Peyer's patch (tissue), 4 donors: Measurements from ENCODE around the gene CLCN4. TPM values are rescaled to one million over a fixed set of nuclear protein-coding genes. Genes with fewer than 3 reads are reported as not detected.
A peak's percentile ranks its signal among the peaks of the same experiment; 100 is the strongest.

Source experiments
- DNase-seq, 3 donors: peaks; one replicate each; pipeline ENCODE4 v3.0.0-alpha.2; 2017 to 2019
- H3K27ac ChIP-seq, 4 donors: fragments of 200-600 bp; sonication (generic); one replicate each; pipeline ENCODE4 v1.5.1; 2016 to 2019
- H3K27me3 ChIP-seq, 2 donors: fragments of 200-600 bp; sonication (generic); one replicate each; pipeline ENCODE4 v1.5.1; 2019
- H3K36me3 ChIP-seq, 3 donors: fragments of 200-600 bp; sonication (generic); one replicate each; pipeline ENCODE4 v1.5.1; 2016 to 2019
- H3K4me1 ChIP-seq, 4 donors: fragments of 200-600 bp; sonication (generic); one replicate each; pipeline ENCODE4 v1.5.1; 2016 to 2019
- H3K4me3 ChIP-seq, 4 donors: fragments of 200-600 bp; sonication (generic); 1 replicate in 3 of 4; 2 replicates in 1 of 4; pipeline ENCODE4 v1.5.1; 2016 to 2019; ENCODE audit warnings: mild to moderate bottlenecking in 1 of 4
- H3K9me3 ChIP-seq, 4 donors: fragments of 200-600 bp; sonication (generic); one replicate each; pipeline ENCODE4 v1.5.1; 2016 to 2019; ENCODE audit warnings: mild to moderate bottlenecking in 1 of 4
- CTCF ChIP-seq, 6 experiments: fragments of 450-650 bp in 4 of 6; fragments of 200-600 bp in 2 of 6; sonication (generic) in 1 of 6; IDR thresholded peaks; one replicate each; pipeline ENCODE4 v1.5.1; 2017 to 2019; ENCODE audit warnings: antibody characterized with exemption in 6 of 6, mild to moderate bottlenecking in 3 of 6, moderate library complexity in 1 of 6
- POLR2A ChIP-seq, 2 donors: fragments of 450-650 bp; IDR thresholded peaks; one replicate each; pipeline ENCODE4 v1.5.1; 2017; ENCODE audit warnings: antibody characterized with exemption in 2 of 2, mild to moderate bottlenecking in 2 of 2, moderate library complexity in 2 of 2
- total RNA-seq, 4 donors: library from RNA; depleted of rRNA; stranded (reverse); fragments of >200 nt; gene quantifications; one replicate each; pipeline ENCODE4 v1.1.0, GENCODE V29; 2016

Gene CLCN4
- total RNA-seq, result 1 to 10 TPM in 2 of 4 donors, under 1 TPM in 1, not detected in 1; 0.35 to 4.3 (median 1.7) TPM

GRCh38 chrX:10156199-10157031 lies at the start of gene CLCN4:
Gene CLCN4 (plus strand): TSS chrX:10156975. CDS start chrX:10185033, 28,058 bp downstream.
- no peaks in the 10 kb centered on the region for H3K9me3 ChIP-seq
- H3K36me3 ChIP-seq, result no peaks in the 10 kb centered on the region
- TF ChIP-seq CTCF (IDR thresholded peaks at IDR 0.05), result no peak
- TF ChIP-seq POLR2A (IDR thresholded peaks at IDR 0.05), result no peak
- no peaks in the 10 kb centered on the region for H3K4me1 ChIP-seq
- peak in 2 of 3 donors; percentile 49 to 60 for DNase-seq
- peak within 1 kb of the TSS; percentile 27 to 35 (median 30) for H3K4me3 ChIP-seq
- no peaks in the 10 kb centered on the region for H3K27me3 ChIP-seq
- H3K27ac ChIP-seq, result peak within 1 kb of the TSS in 3 of 4 donors; percentile 42 to 73 (median 50)

- H3K36me3 ChIP-seq, result no peaks in the 10 kb centered on the region
- no peaks in the 10 kb centered on the region for H3K9me3 ChIP-seq
- peak overlapping the region; percentile 49 to 72 (median 56) for H3K27ac ChIP-seq
- no peak overlapping the region for H3K4me3 ChIP-seq
- no peak for DNase-seq
- no peaks in the 10 kb centered on the region for H3K27me3 ChIP-seq
- H3K4me1 ChIP-seq, result peaks cover 0 to 22% (median 6%) of the 10 kb centered on the region in 4 donors
- no peak for TF ChIP-seq CTCF (IDR thresholded peaks at IDR 0.05)
- TF ChIP-seq POLR2A (IDR thresholded peaks at IDR 0.05), result no peak
Measured at GRCh38 chrX:10107483-10107882, 49.3 kb upstream of the CLCN4 start.

GRCh38 chrX:10108288-10108687 lies 48.5 kb upstream of the CLCN4 start:
- Histone ChIP-seq H3K4me1 (peaks cover 0 to 22% (median 6%) of the 10 kb centered on the region in 4 donors), H3K36me3 (no peaks in the 10 kb centered on the region), H3K4me3 (no peak overlapping the region), H3K9me3 (no peaks in the 10 kb centered on the region), H3K27ac (peak overlapping the region in 2 of 4 donors; percentile 72 to 82), H3K27me3 (no peaks in the 10 kb centered on the region)
- TF ChIP-seq CTCF (IDR thresholded peaks at IDR 0.05), result no peak
- TF ChIP-seq POLR2A (IDR thresholded peaks at IDR 0.05), result no peak
- DNase-seq, result peak in 1 of 3 donors; percentile 41

- Histone ChIP-seq H3K36me3 (no peaks in the 10 kb centered on the region), H3K4me1 (peaks cover 0 to 22% (median 6%) of the 10 kb centered on the region in 4 donors), H3K4me3 (no peak overlapping the region), H3K9me3 (no peaks in the 10 kb centered on the region), H3K27ac (peak overlapping the region; percentile 60 to 88 (median 82)), H3K27me3 (no peaks in the 10 kb centered on the region)
- peak in 1 of 3 donors; percentile 64 for DNase-seq
- no peak for TF ChIP-seq CTCF (IDR thresholded peaks at IDR 0.05)
- no peak for TF ChIP-seq POLR2A (IDR thresholded peaks at IDR 0.05)
Measured at GRCh38 chrX:10109695-10110094, 47.1 kb upstream of the CLCN4 start.

GRCh38 chrX:10110316-10110935 lies 46.3 kb upstream of the CLCN4 start:
- Histone ChIP-seq H3K4me1 (peaks cover 0 to 22% (median 6%) of the 10 kb centered on the region in 4 donors), H3K27me3 (no peaks in the 10 kb centered on the region), H3K9me3 (no peaks in the 10 kb centered on the region), H3K36me3 (no peaks in the 10 kb centered on the region), H3K4me3 (no peak overlapping the region), H3K27ac (peak overlapping the region; percentile 60 to 88 (median 82))
- no peak for DNase-seq
- TF ChIP-seq POLR2A (IDR thresholded peaks at IDR 0.05) (no peak), CTCF (IDR thresholded peaks at IDR 0.05) (no peak)
